Activated CD4-positive, alpha-beta T cell treated with anti-CD3 and anti-CD28 coated beads for 36 hours (primary cell): ENCODE data around the gene PSMD13. TPM values are rescaled to one million over a fixed set of nuclear protein-coding genes. Genes with fewer than 3 reads are reported as not detected.
"Not testable (repeated sequence)": the region's sequence is repeated elsewhere in the genome, so short reads cannot be mapped to it uniquely, and the experiment has no call there.

Source experiments
- ATAC-seq: fragments of 200-7000 bp; cut with Tn5 transposase; one replicate; pipeline ENCODE4 v1.10.0; 2021; ENCODE audit warnings: mild to moderate bottlenecking, moderate library complexity
- CTCF ChIA-PET: fragments of 350-600 bp; sonication (Branson Sonifier 250); formaldehyde crosslinking; loops from one replicate; lab custom pipeline; 2021; ENCODE audit warnings: antibody characterized with exemption; lab: Charles Lee
- POLR2A ChIA-PET: fragments of 350-600 bp; sonication (Branson Sonifier 250); formaldehyde crosslinking; loops from one replicate; lab custom pipeline; 2021; ENCODE audit warnings: antibody characterized with exemption, inconsistent platforms; lab: Charles Lee
- DNase-seq: peaks from one replicate; pipeline ENCODE4 v3.0.0-alpha.2; 2020
- H3K27ac Mint-ChIP-seq: one replicate; pipeline ENCODE4 v1.8.0; 2021; ENCODE audit warnings: mixed read lengths
- H3K27me3 Mint-ChIP-seq: one replicate; pipeline ENCODE4 v1.8.0; 2021; ENCODE audit warnings: mixed read lengths
- H3K36me3 Mint-ChIP-seq: one replicate; pipeline ENCODE4 v1.8.0; 2021; ENCODE audit warnings: low read depth, mixed read lengths
- H3K4me1 Mint-ChIP-seq: one replicate; pipeline ENCODE4 v1.8.0; 2021; ENCODE audit warnings: mixed read lengths
- H3K4me3 Mint-ChIP-seq: one replicate; pipeline ENCODE4 v1.8.0; 2021; ENCODE audit warnings: mild to moderate bottlenecking, moderate library complexity, mixed read lengths
- H3K9me3 Mint-ChIP-seq: one replicate; pipeline ENCODE4 v1.8.0; 2021; ENCODE audit warnings: low read depth, mixed read lengths
- intact Hi-C, 2 experiments: fragments of 100-400 bp; cut with DNase I in 1 of 2; cut with micrococcal nuclease in 1 of 2; formaldehyde crosslinking; loops; one replicate each; pipeline versions ENCODE4 v1.14.2 to v1.15.1; 2022 to 2024; cut with DNase I, micrococcal nuclease
- total RNA-seq, 2 experiments: library from RNA; stranded (reverse); gene quantifications; one replicate each; pipeline ENCODE4 v1.2.3, GENCODE V29; 2021

PSMD13 gene
- total RNA-seq, 2 experiments from 2014 or later, result 134 to 212 TPM

DNA sequence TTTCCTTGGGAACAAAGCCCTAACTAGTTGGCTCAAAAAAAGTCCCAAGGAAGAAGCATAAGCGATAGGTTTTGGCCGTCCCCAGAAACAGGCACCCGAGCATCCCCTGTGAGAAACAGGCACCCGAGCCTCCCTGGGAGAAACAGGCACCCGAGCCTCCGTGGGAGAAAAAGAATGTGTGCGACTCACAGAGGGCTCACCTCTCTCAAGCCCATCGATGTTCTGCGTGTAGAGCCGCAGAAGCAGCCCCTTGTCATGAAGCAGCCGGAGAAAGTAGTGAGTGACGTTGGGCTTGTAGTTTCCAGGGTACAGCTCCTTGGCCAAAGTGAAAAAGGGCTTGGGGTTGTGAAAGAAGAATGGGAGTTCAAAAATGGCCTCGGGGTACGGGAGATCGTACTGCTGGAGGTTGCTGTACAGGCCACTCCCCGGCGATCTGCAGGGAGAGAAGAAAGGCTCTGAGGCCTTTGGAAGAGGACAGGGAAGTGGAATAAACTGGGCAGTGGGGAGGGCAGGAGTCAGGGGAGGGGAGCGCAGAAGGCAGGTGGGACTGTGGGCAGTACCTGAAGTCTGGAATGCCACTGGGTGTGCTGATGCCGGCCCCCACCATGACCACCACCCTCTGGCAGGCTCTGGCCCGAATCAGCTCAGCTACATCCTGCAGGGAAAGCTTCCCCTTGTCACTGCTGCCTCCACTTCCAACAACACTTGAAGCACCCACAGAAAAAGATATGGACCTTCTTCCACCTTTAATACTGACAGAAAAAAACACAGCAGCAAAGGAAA is 3.8 kb upstream of the PSMD13 start:
- POLR2A ChIA-PET, result no interaction called here
- intact Hi-C loops, result no loop called here
- Mint-ChIP-seq H3K27ac (peak overlapping the region; percentile 14), H3K4me3 (no peak overlapping the region), H3K36me3 (peaks cover 6% of the 10 kb centered on the region), H3K4me1 (peaks cover 16% of the 10 kb centered on the region), H3K27me3 (no peaks in the 10 kb centered on the region), H3K9me3 (no peaks in the 10 kb centered on the region)
- DNase-seq (no peak), ATAC-seq (no peak)
- CTCF ChIA-PET, result no interaction called here

DNA sequence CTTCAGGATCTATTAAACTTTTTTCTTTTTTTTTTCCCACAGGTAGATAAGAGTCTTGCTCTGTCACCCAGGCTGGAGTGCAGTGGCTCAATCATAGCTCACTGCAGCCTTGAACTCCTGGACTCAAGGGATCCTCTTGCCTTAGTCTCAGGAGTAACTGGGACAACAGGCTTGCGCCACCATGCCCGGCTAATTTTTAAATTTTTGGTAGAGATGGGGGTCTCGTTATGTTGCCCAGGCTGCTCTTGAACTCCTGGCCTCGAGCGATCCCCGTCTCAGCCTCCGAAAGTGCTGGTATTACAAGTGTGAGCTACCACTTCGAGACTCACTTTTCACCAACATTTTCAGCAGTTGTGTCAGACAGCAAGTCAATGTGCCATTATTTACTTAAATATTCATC is 1.6 kb upstream of the PSMD13 start:
- peaks cover 16% of the 10 kb centered on the region for H3K36me3 Mint-ChIP-seq
- ChIA-PET POLR2A (interaction anchor here (1.1 to 3.9 kb wide), 2 partner anchors 26 to 28 kb away, joined by 4 to 25 read pairs; partner anchors contain the start of genes BET1L and RIC8A), CTCF (interaction anchor here (0.6 to 9.8 kb wide), 7 partner anchors 16 to 287 kb away, joined by 3 to 69 read pairs (median 4); partner anchors contain the start of genes BET1L and RIC8A)
- peak overlapping the region; percentile 90 for H3K27ac Mint-ChIP-seq
- H3K4me3 Mint-ChIP-seq, result peak overlapping the region; percentile 92
- no peaks in the 10 kb centered on the region for H3K9me3 Mint-ChIP-seq
- H3K27me3 Mint-ChIP-seq, result no peaks in the 10 kb centered on the region
- H3K4me1 Mint-ChIP-seq, result peaks cover 34% of the 10 kb centered on the region
- intact Hi-C loops, result loop anchor here in 1 of 2 experiments (5.0 kb wide), 2 partner anchors 52 to 122 kb away; partner anchors contain the start of gene PGGHG
- DNase-seq (no peak), ATAC-seq (no peak)

DNA sequence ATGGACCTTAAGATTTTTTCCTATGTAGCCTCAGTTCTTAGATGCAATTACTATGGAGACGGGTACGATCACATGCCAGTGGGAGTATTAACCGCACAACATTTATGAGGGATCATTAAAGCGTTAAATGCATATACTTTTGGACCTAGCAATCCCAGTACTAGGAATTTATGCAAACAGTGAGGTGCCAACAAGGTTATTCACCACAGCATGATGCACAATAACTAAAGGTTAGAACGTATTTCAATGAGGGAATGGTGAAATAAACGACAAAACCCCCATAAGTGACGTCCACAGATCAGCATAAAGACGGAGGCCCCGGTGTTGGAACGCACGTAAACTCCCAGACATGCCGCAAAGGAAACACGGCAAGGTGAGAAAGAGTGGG is 1.2 kb upstream of the PSMD13 start:
- peak; percentile 37 for ATAC-seq
- Mint-ChIP-seq H3K36me3 (peaks cover 19% of the 10 kb centered on the region), H3K27me3 (no peaks in the 10 kb centered on the region), H3K4me3 (peak overlapping the region; percentile 92), H3K4me1 (peaks cover 38% of the 10 kb centered on the region), H3K9me3 (no peaks in the 10 kb centered on the region), H3K27ac (peak overlapping the region; percentile 90)
- DNase-seq, result peak; percentile 85
- CTCF ChIA-PET, result interaction anchor here (0.6 to 9.8 kb wide), 4 partner anchors 15 to 213 kb away, joined by 3 to 69 read pairs (median 4); partner anchors contain the start of genes BET1L and RIC8A
- intact Hi-C loops, result loop anchor here in 1 of 2 experiments (5.0 kb wide), 2 partner anchors 52 to 122 kb away; partner anchors contain the start of gene PGGHG
- POLR2A ChIA-PET, result interaction anchor here (1.1 to 3.9 kb wide), 2 partner anchors 27 to 28 kb away, joined by 4 to 25 read pairs; partner anchors contain the start of genes BET1L and RIC8A

DNA sequence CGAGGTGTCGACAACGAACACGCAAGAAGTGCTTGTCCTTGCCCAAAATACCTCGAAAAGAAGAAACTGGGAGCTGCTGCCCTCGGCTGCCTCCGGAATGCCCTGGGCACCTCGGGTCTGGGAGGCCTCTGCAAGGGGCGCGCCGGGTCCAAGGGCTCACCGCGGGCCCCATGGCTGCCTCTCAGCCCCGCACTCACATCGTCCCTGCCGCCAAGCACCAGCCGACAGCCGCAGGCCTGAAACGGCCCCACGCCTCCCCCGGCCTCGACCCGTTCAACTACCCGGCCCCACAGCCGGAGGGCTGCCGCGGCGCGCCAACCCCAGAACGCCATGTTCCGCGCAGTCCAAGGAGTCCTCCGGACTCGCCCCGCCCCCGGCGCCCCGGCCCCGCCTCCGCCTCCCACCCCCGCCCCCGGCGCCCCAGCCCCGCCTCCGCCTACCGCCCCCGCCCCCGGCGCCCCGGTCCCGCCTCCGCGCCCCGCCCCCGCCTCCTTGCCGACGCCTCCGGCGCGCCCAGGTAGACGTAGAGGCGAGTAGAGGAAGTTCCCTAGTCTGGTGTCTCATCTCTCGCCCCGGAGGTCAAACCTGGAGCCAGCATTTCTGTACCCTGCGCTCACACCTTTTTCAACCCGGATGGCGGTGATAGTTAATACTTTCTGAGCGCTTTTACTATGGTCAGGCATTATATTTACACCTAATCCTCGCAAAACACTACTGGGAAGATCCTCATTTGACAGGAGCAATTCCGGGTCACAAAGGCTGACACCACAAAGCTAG is 591 bp upstream of the PSMD13 start, which contains the start of gene SIRT3:
TSS of gene SIRT3 (minus strand) at position 346 of the 777 bp plus-strand sequence. CDS start at position 332, 14 bp downstream.
- peaks cover 21% of the 10 kb centered on the region for H3K36me3 Mint-ChIP-seq
- H3K4me3 Mint-ChIP-seq, result peak within 1 kb of the TSS; percentile 92
- peak; percentile 86 for DNase-seq
- no peaks in the 10 kb centered on the region for H3K9me3 Mint-ChIP-seq
- H3K4me1 Mint-ChIP-seq, result peaks cover 40% of the 10 kb centered on the region
- intact Hi-C loops, result loop anchor here (1.0 to 5.0 kb wide), 15 partner anchors 29 to 560 kb away; partner anchors contain the start of genes BET1L (in 2 of the 2), RIC8A (in 2 of the 2), HRAS (in 1 of the 2) and PGGHG (in 1 of the 2)
- peak; percentile 79 for ATAC-seq
- CTCF ChIA-PET, result interaction anchor here (0.6 to 9.8 kb wide), 5 partner anchors 15 to 171 kb away, joined by 3 to 69 read pairs (median 4); partner anchors contain the start of genes BET1L and RIC8A
- POLR2A ChIA-PET, result interaction anchor here (0.7 to 3.9 kb wide), 2 partner anchors 29 to 82 kb away, joined by 3 to 25 read pairs; partner anchors contain the start of genes BET1L and RIC8A
- H3K27ac Mint-ChIP-seq, result peak within 1 kb of the TSS; percentile 99
- H3K27me3 Mint-ChIP-seq, result no peaks in the 10 kb centered on the region

DNA sequence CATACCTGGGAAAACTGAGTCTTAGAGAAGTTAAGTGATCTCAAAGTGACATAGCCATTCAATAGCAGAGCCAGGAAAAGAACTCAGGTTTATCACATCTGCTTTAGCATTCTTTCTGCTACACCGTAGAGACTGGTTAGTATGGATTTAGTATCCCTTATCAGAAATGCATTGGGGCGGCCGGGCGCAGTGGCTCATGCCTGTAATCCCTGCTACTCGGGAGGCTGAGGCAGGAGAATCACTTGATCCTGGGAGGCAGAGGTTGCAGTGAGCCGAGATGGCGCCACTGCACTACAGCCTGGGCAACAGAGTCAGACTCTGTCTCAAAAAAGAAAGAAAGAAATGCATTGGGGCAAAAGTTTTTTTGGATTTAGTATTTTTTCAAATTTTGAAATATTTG is 1.6 kb downstream of the PSMD13 start:
- POLR2A ChIA-PET, result interaction anchor here (1.1 to 3.9 kb wide), 2 partner anchors 29 to 31 kb away, joined by 3 to 25 read pairs; partner anchors contain the start of genes BET1L and RIC8A
- DNase-seq, H3K9me3 Mint-ChIP-seq, ATAC-seq, H3K27me3 Mint-ChIP-seq: not testable (repeated sequence)
- intact Hi-C loops, result loop anchor here in 1 of 2 experiments (5.0 kb wide), 2 partner anchors 49 to 119 kb away; partner anchors contain the start of gene PGGHG
- H3K4me1 Mint-ChIP-seq, result peaks cover 56% of the 10 kb centered on the region
- peak overlapping the region; percentile 92 for H3K4me3 Mint-ChIP-seq
- CTCF ChIA-PET, result interaction anchor here (1.0 to 9.8 kb wide), 5 partner anchors 10 to 67 kb away, joined by 3 to 69 read pairs (median 4); partner anchors contain the start of genes BET1L and RIC8A
- H3K27ac Mint-ChIP-seq, result peak overlapping the region; percentile 99
- H3K36me3 Mint-ChIP-seq, result peaks cover 40% of the 10 kb centered on the region

DNA sequence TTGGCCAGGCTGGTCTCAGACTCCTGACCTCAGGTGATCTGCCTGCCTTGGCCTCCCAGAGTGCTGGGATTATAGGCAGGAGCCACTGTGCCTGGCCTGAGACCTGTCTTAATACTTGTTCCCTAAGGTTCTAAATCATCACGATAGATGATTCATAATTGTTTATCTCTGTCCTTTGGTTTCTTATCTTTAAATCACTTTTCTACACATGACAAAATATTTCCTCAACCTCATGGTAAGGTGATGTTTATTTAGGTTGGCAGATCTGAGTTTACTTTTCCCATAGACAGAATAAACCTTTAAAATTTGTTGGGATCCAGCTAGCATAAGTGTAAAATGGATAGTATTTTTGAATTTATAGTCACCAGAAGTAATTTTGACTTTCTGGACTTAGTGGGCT is 3.5 kb downstream of the PSMD13 start:
- no peak for DNase-seq
- intact Hi-C loops, result no loop called here
- Mint-ChIP-seq H3K9me3 (no peaks in the 10 kb centered on the region), H3K4me3 (no peak overlapping the region), H3K27ac (peak overlapping the region; percentile 71), H3K36me3 (peaks cover 52% of the 10 kb centered on the region), H3K4me1 (peaks cover 53% of the 10 kb centered on the region), H3K27me3 (no peaks in the 10 kb centered on the region)
- no peak for ATAC-seq
- POLR2A ChIA-PET, result interaction anchor here (0.7 to 0.9 kb wide), 2 partner anchors 33 to 409 kb away, joined by 3 read pairs; partner anchors contain the start of genes BET1L and RIC8A
- CTCF ChIA-PET, result interaction anchor here (0.9 to 9.8 kb wide), 4 partner anchors 9 to 21 kb away, joined by 3 to 69 read pairs (median 3); no protein-coding TSS in a partner anchor

DNA sequence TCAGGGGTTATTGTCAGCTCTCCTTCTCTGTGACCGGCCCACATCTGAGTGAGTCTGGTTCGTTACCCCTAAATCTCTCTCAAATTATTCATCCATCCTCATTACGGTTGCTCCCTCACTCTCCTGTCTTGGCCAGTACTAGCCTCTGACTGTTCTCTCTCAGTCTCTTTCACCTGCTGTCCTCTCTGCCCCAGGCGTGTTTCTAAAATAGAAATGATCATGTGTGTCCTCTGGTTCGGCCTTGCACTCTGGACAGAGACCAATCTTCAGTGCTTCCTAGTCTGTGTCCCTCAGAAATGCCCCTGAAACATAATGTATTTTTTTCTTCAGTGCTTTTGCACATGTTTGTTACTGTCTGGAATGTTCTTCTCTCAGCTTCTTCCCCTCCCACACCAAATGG is 4.9 kb downstream of the PSMD13 start:
- no peaks in the 10 kb centered on the region for H3K27me3 Mint-ChIP-seq
- no peaks in the 10 kb centered on the region for H3K9me3 Mint-ChIP-seq
- no peak for DNase-seq
- POLR2A ChIA-PET, result no interaction called here
- H3K36me3 Mint-ChIP-seq, result peaks cover 65% of the 10 kb centered on the region
- intact Hi-C loops, result no loop called here
- no peak for ATAC-seq
- peaks cover 49% of the 10 kb centered on the region for H3K4me1 Mint-ChIP-seq
- CTCF ChIA-PET, result interaction anchor here (1.2 to 9.8 kb wide), 2 partner anchors 9 to 35 kb away, joined by 4 to 69 read pairs; partner anchors contain the start of genes BET1L and RIC8A
- no peak overlapping the region for H3K4me3 Mint-ChIP-seq
- peak overlapping the region; percentile 52 for H3K27ac Mint-ChIP-seq

DNA sequence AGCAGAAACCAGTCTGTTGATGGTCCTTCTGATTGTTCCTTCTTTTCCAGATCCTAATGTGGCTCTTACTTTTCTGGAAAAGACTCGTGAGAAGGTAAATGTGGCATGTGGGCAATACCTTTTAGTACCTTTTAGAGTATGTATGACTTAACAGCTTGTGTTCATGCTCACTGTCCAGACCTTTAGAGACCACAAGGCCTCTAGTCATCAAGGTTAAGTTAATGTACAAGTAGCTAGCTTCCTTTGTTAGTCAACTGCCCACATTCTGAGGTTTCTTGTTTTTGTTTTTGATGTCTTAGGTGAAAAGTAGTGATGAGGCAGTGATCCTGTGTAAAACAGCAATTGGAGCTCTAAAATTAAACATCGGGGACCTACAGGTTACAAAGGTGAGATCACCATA is 7.6 kb downstream of the PSMD13 start:
- ChIA-PET CTCF (interaction anchor here (0.9 to 1.1 kb wide), 2 partner anchors 37 to 72 kb away, joined by 3 read pairs; partner anchors contain the start of genes BET1L and RIC8A), POLR2A (no interaction called here)
- ATAC-seq (peak; percentile 21), DNase-seq (no peak)
- no peaks in the 10 kb centered on the region for H3K27me3 Mint-ChIP-seq
- peaks cover 80% of the 10 kb centered on the region for H3K36me3 Mint-ChIP-seq
- peak overlapping the region; percentile 1 for H3K27ac Mint-ChIP-seq
- no peak overlapping the region for H3K4me3 Mint-ChIP-seq
- H3K4me1 Mint-ChIP-seq, result peaks cover 37% of the 10 kb centered on the region
- intact Hi-C loops, result no loop called here
- no peaks in the 10 kb centered on the region for H3K9me3 Mint-ChIP-seq

DNA sequence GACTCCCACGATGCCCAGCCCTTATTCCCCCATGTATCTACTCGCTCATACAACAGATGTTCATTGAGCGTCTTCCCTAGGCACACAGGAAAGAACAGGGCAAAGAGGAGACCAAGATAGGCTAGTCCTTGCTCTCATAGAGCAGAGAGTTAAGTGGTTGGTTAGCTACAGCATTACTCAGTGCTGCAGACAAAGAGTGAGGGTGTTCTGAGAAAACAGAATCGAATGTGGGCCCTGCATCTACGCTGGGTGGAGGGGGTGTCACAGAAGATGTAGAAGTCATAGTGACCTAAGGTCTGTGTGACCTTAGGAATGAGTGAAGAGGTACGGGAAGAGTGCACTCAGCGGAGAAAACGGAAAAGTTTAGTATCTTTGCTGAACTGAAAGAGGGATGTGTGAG is 12.3 kb downstream of the PSMD13 start:
- POLR2A ChIA-PET, result interaction anchor here (0.6 kb wide), 1 partner anchor 253 kb away, joined by 3 read pairs; no protein-coding TSS in a partner anchor
- CTCF ChIA-PET, result interaction anchor here (1.2 to 5.9 kb wide), 8 partner anchors 10 to 110 kb away, joined by 5 to 69 read pairs (median 28); partner anchors contain the start of genes NLRP6, PSMD13 and SIRT3
- Mint-ChIP-seq H3K4me3 (no peak overlapping the region), H3K27me3 (no peaks in the 10 kb centered on the region), H3K4me1 (peaks cover 16% of the 10 kb centered on the region), H3K9me3 (no peaks in the 10 kb centered on the region), H3K27ac (peak overlapping the region; percentile 0), H3K36me3 (peaks cover 78% of the 10 kb centered on the region)
- no peak for DNase-seq
- ATAC-seq, result no peak
- intact Hi-C loops, result no loop called here

DNA sequence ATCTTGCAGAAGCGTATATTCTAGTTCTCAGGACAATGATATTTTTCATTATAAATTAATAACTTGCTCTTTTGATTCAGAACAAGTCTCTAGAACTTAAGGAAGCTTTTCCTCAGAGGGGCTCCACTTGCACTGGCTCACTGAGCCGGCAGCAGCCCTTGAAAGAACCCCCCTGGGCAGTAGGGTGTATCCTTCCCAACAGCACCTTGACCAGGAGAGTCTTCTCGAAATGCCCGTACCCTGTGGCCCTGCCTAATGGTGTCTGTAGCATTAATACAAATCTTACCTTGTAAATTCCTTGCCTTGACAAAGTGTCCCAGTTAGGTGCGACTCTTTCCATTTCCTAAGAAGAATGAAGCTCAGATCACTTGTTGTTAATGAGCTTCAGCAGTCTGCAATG is 13.5 kb downstream of the PSMD13 start:
- peaks cover 73% of the 10 kb centered on the region for H3K36me3 Mint-ChIP-seq
- DNase-seq, result no peak
- no peak overlapping the region for H3K27ac Mint-ChIP-seq
- ChIA-PET CTCF (interaction anchor here (0.6 to 5.9 kb wide), 34 partner anchors 10 to 269 kb away, joined by 3 to 69 read pairs (median 6); partner anchors contain the start of genes BET1L, NLRP6, PSMD13 and PTDSS2), POLR2A (interaction anchor here (1.0 kb wide), 1 partner anchor 105 kb away, joined by 4 read pairs; no protein-coding TSS in a partner anchor)
- no peak overlapping the region for H3K4me3 Mint-ChIP-seq
- H3K27me3 Mint-ChIP-seq, result no peaks in the 10 kb centered on the region
- intact Hi-C loops, result loop anchor here (1.0 to 5.0 kb wide), 6 partner anchors 17 to 112 kb away; no protein-coding TSS in a partner anchor
- no peaks in the 10 kb centered on the region for H3K9me3 Mint-ChIP-seq
- peak; percentile 7 for ATAC-seq
- H3K4me1 Mint-ChIP-seq, result peaks cover 13% of the 10 kb centered on the region
